SK-N-SH treated with all-trans-retinoic acid at 6 μM for 48 hours (cell line): Measurements from ENCODE around the gene PAQR6.
A peak's percentile ranks its signal among the peaks of the same experiment; 100 is the strongest.

Experiments used
- ATAC-seq: fragments of 200-7000 bp; cut with Tn5 transposase; 3 replicates; pipeline ENCODE4 v1.9.1; 2020; ENCODE audit warnings: mild to moderate bottlenecking, moderate library complexity
- ARNTL ChIP-seq: fragments of 450-650 bp; formaldehyde crosslinking; IDR thresholded peaks from 2 replicates; pipeline ENCODE4 v1.5.0; 2020; ENCODE audit warnings: low read depth, mild to moderate bottlenecking, moderate library complexity, borderline replicate concordance
- BACH2 ChIP-seq: fragments of 250-450 bp; sonication (Bioruptor Pico); IDR thresholded peaks from 2 replicates; pipeline ENCODE4 v1.9.0; 2021; ENCODE audit warnings: mild to moderate bottlenecking, borderline replicate concordance
- CREB5 ChIP-seq: fragments of 250-450 bp; sonication (Bioruptor Pico); IDR thresholded peaks from 2 replicates; pipeline ENCODE4 v1.5.1; 2020; ENCODE audit warnings: low read depth, mild to moderate bottlenecking, moderate library complexity
- CSDC2 ChIP-seq: fragments of 250-450 bp; sonication (Bioruptor Pico); IDR thresholded peaks from 2 replicates; pipeline ENCODE4 v1.5.0; 2020; ENCODE audit warnings: mild to moderate bottlenecking, moderate library complexity
- CSRNP3 ChIP-seq: fragments of 250-450 bp; sonication (Bioruptor Pico); IDR thresholded peaks from 2 replicates; pipeline ENCODE4 v1.5.1; 2021; ENCODE audit warnings: mild to moderate bottlenecking, moderate library complexity
- GLIS3 ChIP-seq: fragments of 250-450 bp; sonication (Bioruptor Pico); IDR thresholded peaks from 2 replicates; pipeline ENCODE4 v1.5.0; 2020; ENCODE audit warnings: mild to moderate bottlenecking, moderate library complexity
- ISL1 ChIP-seq: fragments of 250-450 bp; sonication (Bioruptor Pico); IDR thresholded peaks from 2 replicates; pipeline ENCODE4 v2.1.2; 2022; ENCODE audit warnings: mild to moderate bottlenecking, moderate library complexity
- OSR1 ChIP-seq: fragments of 250-450 bp; sonication (Bioruptor Pico); IDR thresholded peaks from 2 replicates; pipeline ENCODE4 v1.8.0; 2022; ENCODE audit warnings: moderate library complexity, mild to moderate bottlenecking, inconsistent platforms
- PPARA ChIP-seq: fragments of 250-450 bp; sonication (Bioruptor Pico); IDR thresholded peaks from 2 replicates; pipeline ENCODE4 v1.5.0; 2020; ENCODE audit warnings: mild to moderate bottlenecking, borderline replicate concordance
- RARB ChIP-seq: fragments of 250-450 bp; sonication (Bioruptor Pico); IDR thresholded peaks from 2 replicates; pipeline ENCODE4 v1.8.0; 2021; ENCODE audit warnings: mild to moderate bottlenecking, moderate library complexity
- SNAI2 ChIP-seq: fragments of 250-450 bp; sonication (Bioruptor Pico); IDR thresholded peaks from 2 replicates; pipeline ENCODE4 v1.5.0; 2020; ENCODE audit warnings: mild to moderate bottlenecking, moderate library complexity
- TCF4 ChIP-seq: fragments of 250-450 bp; sonication (Bioruptor Pico); IDR thresholded peaks from 2 replicates; pipeline ENCODE4 v1.8.0; 2021; ENCODE audit warnings: mild to moderate bottlenecking, moderate library complexity, borderline replicate concordance
- TOX ChIP-seq: fragments of 250-450 bp; sonication (Bioruptor Pico); IDR thresholded peaks from 2 replicates; pipeline ENCODE4 v1.8.0; 2021; ENCODE audit warnings: mild to moderate bottlenecking, moderate library complexity, borderline replicate concordance
- TSHZ2 ChIP-seq: fragments of 250-450 bp; sonication (Bioruptor Pico); IDR thresholded peaks from 2 replicates; pipeline ENCODE4 v1.5.0; 2020; ENCODE audit warnings: mild to moderate bottlenecking, moderate library complexity
- ZC3H10 ChIP-seq: fragments of 250-450 bp; sonication (Bioruptor Pico); IDR thresholded peaks from 2 replicates; pipeline ENCODE4 v1.5.1; 2021; ENCODE audit warnings: mild to moderate bottlenecking, moderate library complexity
- ZFP3 ChIP-seq: fragments of 250-450 bp; sonication (Bioruptor Pico); IDR thresholded peaks from 2 replicates; pipeline ENCODE4 v1.5.0; 2020; ENCODE audit warnings: mild to moderate bottlenecking, moderate library complexity
- ZFP30 ChIP-seq: fragments of 450-650 bp; formaldehyde crosslinking; IDR thresholded peaks from 2 replicates; pipeline ENCODE4 v1.5.0; 2022; ENCODE audit warnings: mild to moderate bottlenecking, moderate library complexity
- ZNF565 ChIP-seq: fragments of 450-650 bp; formaldehyde crosslinking; conservative IDR thresholded peaks from 2 replicates; pipeline ENCODE4 v1.5.0; 2020; ENCODE audit warnings: low read depth, mild to moderate bottlenecking, moderate library complexity
- ZNF70 ChIP-seq: fragments of 450-650 bp; formaldehyde crosslinking; IDR thresholded peaks from 2 replicates; pipeline ENCODE4 v1.5.0; 2020; ENCODE audit warnings: mild to moderate bottlenecking, moderate library complexity
- TF ChIP-seq, protein P1 (sequence below): fragments of 250-450 bp; sonication (Bioruptor Pico); IDR thresholded peaks from 2 replicates; pipeline ENCODE4 v1.8.0; 2021; ENCODE audit warnings: low read depth, mild to moderate bottlenecking, moderate library complexity, borderline replicate concordance

Gene PAQR6, protein sequence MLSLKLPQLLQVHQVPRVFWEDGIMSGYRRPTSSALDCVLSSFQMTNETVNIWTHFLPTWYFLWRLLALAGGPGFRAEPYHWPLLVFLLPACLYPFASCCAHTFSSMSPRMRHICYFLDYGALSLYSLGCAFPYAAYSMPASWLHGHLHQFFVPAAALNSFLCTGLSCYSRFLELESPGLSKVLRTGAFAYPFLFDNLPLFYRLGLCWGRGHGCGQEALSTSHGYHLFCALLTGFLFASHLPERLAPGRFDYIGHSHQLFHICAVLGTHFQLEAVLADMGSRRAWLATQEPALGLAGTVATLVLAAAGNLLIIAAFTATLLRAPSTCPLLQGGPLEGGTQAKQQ

DNA sequence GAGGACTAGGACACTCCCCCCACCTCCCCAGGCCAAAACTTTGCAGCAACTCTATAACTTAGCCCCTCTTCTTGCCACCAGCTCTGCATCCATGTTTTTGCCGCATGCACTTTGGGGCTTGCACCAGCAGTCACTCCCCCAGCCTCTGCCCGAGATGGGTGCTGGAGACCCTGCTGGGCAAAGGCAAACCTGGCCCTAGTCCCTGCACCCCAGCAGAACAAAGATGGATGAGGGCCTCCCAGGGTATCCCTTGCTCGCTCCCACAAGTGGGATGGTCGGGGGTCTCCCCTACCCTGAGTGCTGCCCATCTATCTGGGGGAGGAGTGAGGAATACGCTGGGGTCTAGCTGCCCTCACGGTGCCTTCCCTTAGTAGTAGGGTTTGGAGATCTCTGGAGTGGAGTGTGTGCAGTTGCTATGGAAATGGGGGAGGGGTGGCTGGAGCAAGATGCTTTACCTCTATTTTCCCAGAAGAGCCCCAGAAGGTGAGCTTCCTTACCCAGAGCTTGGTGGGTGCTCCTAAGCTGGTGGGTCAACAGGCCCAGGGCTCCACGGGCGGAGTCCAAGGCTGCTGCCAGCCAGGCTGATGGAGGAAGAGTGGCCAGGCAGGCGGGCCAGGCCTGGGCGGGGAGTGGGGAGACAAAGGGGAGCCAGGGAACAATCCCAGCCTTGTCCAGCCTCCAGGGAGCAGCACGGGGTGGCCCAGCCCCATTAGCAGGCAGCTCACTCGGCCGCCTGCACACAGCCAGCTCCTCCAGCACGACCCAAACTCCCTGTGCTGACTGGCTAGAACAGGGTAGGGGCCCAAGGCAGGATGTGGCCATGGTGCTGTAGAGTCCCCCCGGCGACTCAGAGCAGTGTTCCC lies at the start of gene PAQR6:
Gene PAQR6, minus strand, starts transcription at position 597 of the 863 bp plus-strand sequence. CDS start 1,325 bp downstream, outside the sequence.
- ATAC-seq: peak; percentile 5
- TF ChIP-seq ZNF70 (no peak), ZC3H10 (no peak), TCF4 (no peak), PPARA (CRISPR knock-in tag) (no peak), CSRNP3 (no peak), GLIS3 (CRISPR knock-in tag) (no peak), RARB (CRISPR knock-in tag) (no peak), CREB5 (no peak), ARNTL (no peak), TSHZ2 (CRISPR knock-in tag) (no peak), ZFP30 (CRISPR knock-in tag) (no peak), SNAI2 (no peak), ZNF565 (CRISPR knock-in tag) (no peak), OSR1 (no peak), CSDC2 (CRISPR knock-in tag) (no peak)
- TF ChIP-seq, all 23 proteins: peak for 0

GRCh38 chr1:156295391-156295947 lies 47.6 kb upstream of the PAQR6 start, which contains the start of gene GLMP:
GLMP (minus strand) TSS chr1:156295679; CDS start chr1:156295645, 34 bp downstream.
- peak; percentile 57 for ATAC-seq
- TF ChIP-seq BACH2 (CRISPR knock-in tag): no peak

DNA sequence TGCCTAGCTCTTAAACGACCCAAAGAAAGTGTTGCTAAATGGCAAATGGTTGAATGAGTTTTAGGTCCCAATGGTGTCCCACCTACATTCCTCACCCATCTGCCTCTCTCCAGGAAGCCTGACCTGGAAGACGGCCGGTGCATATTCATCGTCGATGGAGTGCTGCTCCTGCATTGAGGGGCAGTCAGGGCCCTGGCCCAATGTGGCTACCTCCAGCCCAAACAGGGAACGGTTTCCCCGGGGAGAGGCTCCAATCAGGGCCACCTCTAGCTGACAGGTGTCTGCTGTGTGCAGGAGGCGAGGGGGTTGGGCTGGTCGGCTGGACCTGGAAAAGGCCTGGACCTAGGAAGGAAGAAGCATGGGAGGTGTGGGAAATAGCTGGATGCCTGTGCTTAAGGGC lies 46.0 kb upstream of the PAQR6 start:
- TF ChIP-seq TCF4 (no peak), CSRNP3 (no peak), TOX (CRISPR knock-in tag) (no peak), ZC3H10 (no peak), ISL1 (CRISPR knock-in tag) (no peak), ZFP3 (CRISPR knock-in tag) (no peak)
- TF ChIP-seq, protein P1, sequence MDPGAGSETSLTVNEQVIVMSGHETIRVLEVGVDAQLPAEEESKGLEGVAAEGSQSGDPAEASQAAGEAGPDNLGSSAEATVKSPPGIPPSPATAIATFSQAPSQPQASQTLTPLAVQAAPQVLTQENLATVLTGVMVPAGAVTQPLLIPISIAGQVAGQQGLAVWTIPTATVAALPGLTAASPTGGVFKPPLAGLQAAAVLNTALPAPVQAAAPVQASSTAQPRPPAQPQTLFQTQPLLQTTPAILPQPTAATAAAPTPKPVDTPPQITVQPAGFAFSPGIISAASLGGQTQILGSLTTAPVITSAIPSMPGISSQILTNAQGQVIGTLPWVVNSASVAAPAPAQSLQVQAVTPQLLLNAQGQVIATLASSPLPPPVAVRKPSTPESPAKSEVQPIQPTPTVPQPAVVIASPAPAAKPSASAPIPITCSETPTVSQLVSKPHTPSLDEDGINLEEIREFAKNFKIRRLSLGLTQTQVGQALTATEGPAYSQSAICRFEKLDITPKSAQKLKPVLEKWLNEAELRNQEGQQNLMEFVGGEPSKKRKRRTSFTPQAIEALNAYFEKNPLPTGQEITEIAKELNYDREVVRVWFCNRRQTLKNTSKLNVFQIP (CRISPR knock-in tag): no peak
- ATAC-seq: no peak
